Stimulated activated CD8-positive, alpha-beta memory T cell treated with anti-CD3 and anti-CD28 coated beads, Interleukin-7, amount 100 ng/mL, for 4 hours (primary cell): ENCODE results near the gene ABI2.

Experiments
- DNase-seq, 2 donors: peaks; one replicate each; pipeline ENCODE4 v3.0.0-alpha.2; 2020; ENCODE audit warnings: low read depth in 2 of 2

Gene ABI2

GRCh38 chr2:203480623-203481022 lies 152.4 kb downstream of the ABI2 start:
- DNase-seq = no peak

DNA sequence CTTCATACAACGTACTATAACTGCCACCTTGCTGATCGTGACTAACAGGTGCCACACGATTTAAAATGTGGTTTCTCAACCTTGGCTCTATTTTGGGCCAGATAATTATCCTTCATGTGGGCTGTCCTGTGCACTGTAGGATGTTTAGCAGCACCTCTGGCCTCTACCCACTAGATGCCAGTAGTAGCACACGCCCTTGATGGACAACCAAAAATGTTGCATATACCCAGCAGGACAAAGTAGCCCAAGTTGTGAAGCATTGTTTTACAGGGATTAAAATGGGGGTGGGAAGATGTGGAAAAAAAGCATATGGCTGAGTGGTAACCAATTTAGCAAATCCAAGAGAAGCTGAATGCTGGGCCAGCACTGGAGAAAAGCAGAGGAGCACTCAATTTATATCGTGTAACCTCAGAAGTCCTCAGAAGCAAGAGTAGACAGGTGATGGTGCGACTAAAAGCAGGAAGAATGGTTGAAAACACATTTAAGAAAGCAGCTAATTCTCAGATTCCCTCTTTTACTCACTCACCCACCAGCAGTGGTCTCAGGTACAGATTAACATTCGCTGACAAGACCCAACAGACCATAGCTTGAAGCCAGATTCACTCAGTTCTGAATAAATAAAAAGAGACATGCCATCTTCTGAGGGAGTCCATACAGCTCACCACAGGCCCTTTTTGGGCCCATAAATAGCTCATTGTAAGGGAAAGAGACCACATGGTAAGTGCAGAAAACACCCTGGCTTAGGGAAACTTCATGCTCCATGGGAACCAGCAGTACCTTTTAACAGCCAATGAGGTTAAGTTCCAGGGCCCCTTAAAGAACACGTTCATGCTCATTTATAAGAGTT lies 156.3 kb downstream of the ABI2 start:
- DNase-seq = peak; percentile 12 to 18

- no peak for DNase-seq
These were observed 161.3 kb downstream of the ABI2 start for GRCh38 chr2:203489531-203489930.

DNA sequence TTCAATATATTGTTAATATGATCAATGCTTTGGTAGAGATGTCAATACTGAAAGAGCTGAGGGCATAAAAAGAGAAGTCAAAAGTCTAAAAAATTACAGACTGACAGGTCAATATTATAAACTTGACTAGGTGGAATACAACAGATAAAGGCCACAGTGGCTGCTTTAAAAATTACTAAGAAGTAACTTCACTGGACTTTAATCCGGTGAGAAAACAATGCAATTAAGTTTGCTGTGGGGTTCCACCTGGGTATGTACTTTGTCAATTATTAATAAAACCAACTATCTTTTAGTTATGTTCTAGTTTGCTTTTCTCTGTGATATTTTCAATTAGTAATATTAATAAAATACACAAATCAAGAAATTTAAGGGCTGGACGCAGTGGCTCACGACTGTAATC lies 162.2 kb downstream of the ABI2 start:
- no peak for DNase-seq

GRCh38 chr2:203492965-203493364 lies 164.8 kb downstream of the ABI2 start:
- no peak for DNase-seq
